ENCODE measurements around the gene SMIM41. TPM values are rescaled to one million over a fixed set of nuclear protein-coding genes. Genes with fewer than 3 reads are reported as not detected.

The SMIM41 gene
- polyA plus RNA-seq, 1 donor (not counting 4 experiments of a cell fraction or from before 2014, with no cell fraction given): not detected

- no peaks in the 10 kb centered on the region for H4K20me1 ChIP-seq (ENCODE audit: control insufficient read depth, extremely low read depth, insufficient read depth, low read length)
- H3K4me1 ChIP-seq (ENCODE audit: control insufficient read depth, extremely low read depth, insufficient read depth, low read length): peaks cover 89% of the 10 kb centered on the region
- no peak for FAIRE-seq
Measured at GRCh38 chr12:52146822-52147366, 67.4 kb downstream of the SMIM41 start.

GRCh38 chr12:52147367-52147963 is 68.0 kb downstream of the SMIM41 start:
- Histone ChIP-seq H3K4me1 (ENCODE audit: control insufficient read depth, extremely low read depth, insufficient read depth, low read length) (peaks cover 92% of the 10 kb centered on the region), H3K9me1 (ENCODE audit: control insufficient read depth, extremely low read depth, insufficient read depth, low read length) (no peaks in the 10 kb centered on the region), H3K4me2 (ENCODE audit: control insufficient read depth, extremely low read depth, insufficient read depth, low read depth, low read length) (peak overlapping the region; percentile 97), H3K27ac (ENCODE audit: control insufficient read depth, insufficient read depth, low read length) (peak overlapping the region; percentile 100), H4K20me1 (ENCODE audit: control insufficient read depth, extremely low read depth, insufficient read depth, low read length) (no peaks in the 10 kb centered on the region), H3K9me3 (ENCODE audit: control insufficient read depth, low read depth, low read length) (no peaks in the 10 kb centered on the region), H3K4me3 (ENCODE audit: control insufficient read depth in 2 of 3, extremely low read depth in 1 of 3, insufficient read depth in 2 of 3, low read depth in 1 of 3, low read length in 3 of 3) (no peak overlapping the region), H3K79me2 (ENCODE audit: control insufficient read depth, insufficient read depth, low read length) (peaks cover 10% of the 10 kb centered on the region), H3K36me3 (ENCODE audit: control insufficient read depth in 2 of 2, extremely low read depth in 1 of 2, insufficient read depth in 2 of 2, low read length in 2 of 2) (no peaks in the 10 kb centered on the region), H3K9ac (ENCODE audit: control insufficient read depth, extremely low read depth, insufficient read depth, low read length) (peak overlapping the region; percentile 100), H2AFZ (ENCODE audit: control insufficient read depth, low read length) (no peak overlapping the region), H3K27me3 (ENCODE audit: control insufficient read depth, extremely low read depth, insufficient read depth, low read length) (no peaks in the 10 kb centered on the region)
- DNase-seq (ENCODE audit: low read depth, low spot score) (no peak), FAIRE-seq (peak; percentile 91)
- dilution Hi-C loops (cut with MboI; ENCODE audit: extremely low pct_ligation_motif_present, low sequenced_read_pairs): no loop called here
- TF ChIP-seq EZH2 (IDR thresholded peaks at IDR 0.05; ENCODE audit: low read length): no peak
- TF ChIP-seq CTCF (optimal IDR thresholded peaks at IDR 0.05 in 1 of 3, IDR thresholded peaks at IDR 0.05 in 1 of 3, conservative IDR thresholded peaks at IDR 0.05 in 1 of 3; ENCODE audit: extremely low read depth in 1 of 3, insufficient read depth in 2 of 3, low read length in 3 of 3): no peak

More at GRCh38 chr12:52146822-52147366, 67.4 kb downstream of the SMIM41 start:
- Histone ChIP-seq H3K4me2 (ENCODE audit: control insufficient read depth, extremely low read depth, insufficient read depth, low read depth, low read length) (peak overlapping the region; percentile 97), H3K9me3 (ENCODE audit: control insufficient read depth, low read depth, low read length) (no peaks in the 10 kb centered on the region), H3K4me3 (ENCODE audit: control insufficient read depth in 2 of 3, extremely low read depth in 1 of 3, insufficient read depth in 2 of 3, low read depth in 1 of 3, low read length in 3 of 3) (peak overlapping the region; percentile 23 to 72 (median 63)), H3K79me2 (ENCODE audit: control insufficient read depth, insufficient read depth, low read length) (peaks cover 10% of the 10 kb centered on the region), H3K36me3 (ENCODE audit: control insufficient read depth in 2 of 2, extremely low read depth in 1 of 2, insufficient read depth in 2 of 2, low read length in 2 of 2) (no peaks in the 10 kb centered on the region), H3K27me3 (ENCODE audit: control insufficient read depth, extremely low read depth, insufficient read depth, low read length) (no peaks in the 10 kb centered on the region), H3K27ac (ENCODE audit: control insufficient read depth, insufficient read depth, low read length) (peak overlapping the region; percentile 100), H3K9me1 (ENCODE audit: control insufficient read depth, extremely low read depth, insufficient read depth, low read length) (no peaks in the 10 kb centered on the region), H3K9ac (ENCODE audit: control insufficient read depth, extremely low read depth, insufficient read depth, low read length) (peak overlapping the region; percentile 100), H2AFZ (ENCODE audit: control insufficient read depth, low read length) (no peak overlapping the region)
- TF ChIP-seq EZH2 (IDR thresholded peaks at IDR 0.05; ENCODE audit: low read length) (no peak), CTCF (optimal IDR thresholded peaks at IDR 0.05 in 1 of 3, IDR thresholded peaks at IDR 0.05 in 1 of 3, conservative IDR thresholded peaks at IDR 0.05 in 1 of 3; ENCODE audit: extremely low read depth in 1 of 3, insufficient read depth in 2 of 3, low read length in 3 of 3) (no peak)
- dilution Hi-C loops (cut with MboI; ENCODE audit: extremely low pct_ligation_motif_present, low sequenced_read_pairs): no loop called here
- DNase-seq (ENCODE audit: low read depth, low spot score): peak; percentile 97

Data from keratinocyte (primary cell).